ENCODE data around the gene SH2D3A. TPM values are rescaled to one million over a fixed set of nuclear protein-coding genes. Genes with fewer than 3 reads are reported as not detected.

Gene SH2D3A
- total and polyA plus RNA-seq, 2 experiments from 2014 or later, result 20.7 to 38.4 TPM

DNA sequence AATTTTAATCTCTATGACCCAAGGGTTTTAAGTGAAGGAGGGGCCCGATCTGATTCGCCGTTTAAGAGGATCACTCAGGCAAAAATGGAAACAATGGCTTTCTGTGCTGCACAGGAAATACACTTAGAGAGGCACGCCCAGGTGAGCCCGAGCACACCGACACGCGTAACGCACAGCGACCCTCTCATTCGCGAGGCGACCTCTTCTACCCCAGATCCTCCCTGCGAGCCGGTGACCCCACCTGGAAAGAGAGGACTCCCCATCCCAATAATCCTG is 216 bp downstream of the SH2D3A start (continued):
- TF ChIP-seq, protein P1, sequence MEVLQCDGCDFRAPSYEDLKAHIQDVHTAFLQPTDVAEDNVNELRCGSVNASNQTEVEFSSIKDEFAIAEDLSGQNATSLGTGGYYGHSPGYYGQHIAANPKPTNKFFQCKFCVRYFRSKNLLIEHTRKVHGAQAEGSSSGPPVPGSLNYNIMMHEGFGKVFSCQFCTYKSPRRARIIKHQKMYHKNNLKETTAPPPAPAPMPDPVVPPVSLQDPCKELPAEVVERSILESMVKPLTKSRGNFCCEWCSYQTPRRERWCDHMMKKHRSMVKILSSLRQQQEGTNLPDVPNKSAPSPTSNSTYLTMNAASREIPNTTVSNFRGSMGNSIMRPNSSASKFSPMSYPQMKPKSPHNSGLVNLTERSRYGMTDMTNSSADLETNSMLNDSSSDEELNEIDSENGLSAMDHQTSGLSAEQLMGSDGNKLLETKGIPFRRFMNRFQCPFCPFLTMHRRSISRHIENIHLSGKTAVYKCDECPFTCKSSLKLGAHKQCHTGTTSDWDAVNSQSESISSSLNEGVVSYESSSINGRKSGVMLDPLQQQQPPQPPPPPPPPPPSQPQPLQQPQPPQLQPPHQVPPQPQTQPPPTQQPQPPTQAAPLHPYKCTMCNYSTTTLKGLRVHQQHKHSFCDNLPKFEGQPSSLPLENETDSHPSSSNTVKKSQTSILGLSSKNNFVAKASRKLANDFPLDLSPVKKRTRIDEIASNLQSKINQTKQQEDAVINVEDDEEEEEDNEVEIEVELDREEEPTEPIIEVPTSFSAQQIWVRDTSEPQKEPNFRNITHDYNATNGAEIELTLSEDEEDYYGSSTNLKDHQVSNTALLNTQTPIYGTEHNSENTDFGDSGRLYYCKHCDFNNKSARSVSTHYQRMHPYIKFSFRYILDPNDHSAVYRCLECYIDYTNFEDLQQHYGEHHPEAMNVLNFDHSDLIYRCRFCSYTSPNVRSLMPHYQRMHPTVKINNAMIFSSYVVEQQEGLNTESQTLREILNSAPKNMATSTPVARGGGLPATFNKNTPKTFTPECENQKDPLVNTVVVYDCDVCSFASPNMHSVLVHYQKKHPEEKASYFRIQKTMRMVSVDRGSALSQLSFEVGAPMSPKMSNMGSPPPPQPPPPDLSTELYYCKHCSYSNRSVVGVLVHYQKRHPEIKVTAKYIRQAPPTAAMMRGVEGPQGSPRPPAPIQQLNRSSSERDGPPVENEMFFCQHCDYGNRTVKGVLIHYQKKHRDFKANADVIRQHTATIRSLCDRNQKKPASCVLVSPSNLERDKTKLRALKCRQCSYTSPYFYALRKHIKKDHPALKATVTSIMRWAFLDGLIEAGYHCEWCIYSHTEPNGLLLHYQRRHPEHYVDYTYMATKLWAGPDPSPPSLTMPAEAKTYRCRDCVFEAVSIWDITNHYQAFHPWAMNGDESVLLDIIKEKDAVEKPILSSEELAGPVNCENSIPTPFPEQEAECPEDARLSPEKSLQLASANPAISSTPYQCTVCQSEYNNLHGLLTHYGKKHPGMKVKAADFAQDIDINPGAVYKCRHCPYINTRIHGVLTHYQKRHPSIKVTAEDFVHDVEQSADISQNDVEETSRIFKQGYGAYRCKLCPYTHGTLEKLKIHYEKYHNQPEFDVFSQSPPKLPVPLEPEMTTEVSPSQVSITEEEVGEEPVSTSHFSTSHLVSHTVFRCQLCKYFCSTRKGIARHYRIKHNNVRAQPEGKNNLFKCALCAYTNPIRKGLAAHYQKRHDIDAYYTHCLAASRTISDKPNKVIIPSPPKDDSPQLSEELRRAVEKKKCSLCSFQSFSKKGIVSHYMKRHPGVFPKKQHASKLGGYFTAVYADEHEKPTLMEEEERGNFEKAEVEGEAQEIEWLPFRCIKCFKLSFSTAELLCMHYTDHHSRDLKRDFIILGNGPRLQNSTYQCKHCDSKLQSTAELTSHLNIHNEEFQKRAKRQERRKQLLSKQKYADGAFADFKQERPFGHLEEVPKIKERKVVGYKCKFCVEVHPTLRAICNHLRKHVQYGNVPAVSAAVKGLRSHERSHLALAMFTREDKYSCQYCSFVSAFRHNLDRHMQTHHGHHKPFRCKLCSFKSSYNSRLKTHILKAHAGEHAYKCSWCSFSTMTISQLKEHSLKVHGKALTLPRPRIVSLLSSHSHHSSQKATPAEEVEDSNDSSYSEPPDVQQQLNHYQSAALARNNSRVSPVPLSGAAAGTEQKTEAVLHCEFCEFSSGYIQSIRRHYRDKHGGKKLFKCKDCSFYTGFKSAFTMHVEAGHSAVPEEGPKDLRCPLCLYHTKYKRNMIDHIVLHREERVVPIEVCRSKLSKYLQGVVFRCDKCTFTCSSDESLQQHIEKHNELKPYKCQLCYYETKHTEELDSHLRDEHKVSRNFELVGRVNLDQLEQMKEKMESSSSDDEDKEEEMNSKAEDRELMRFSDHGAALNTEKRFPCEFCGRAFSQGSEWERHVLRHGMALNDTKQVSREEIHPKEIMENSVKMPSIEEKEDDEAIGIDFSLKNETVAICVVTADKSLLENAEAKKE (CRISPR knock-in tag; IDR thresholded peaks at IDR 0.05), result no peak
- no peak for TF ChIP-seq STAT1 (IDR thresholded peaks at IDR 0.05; ENCODE audit: unreplicated experiment)

DNA sequence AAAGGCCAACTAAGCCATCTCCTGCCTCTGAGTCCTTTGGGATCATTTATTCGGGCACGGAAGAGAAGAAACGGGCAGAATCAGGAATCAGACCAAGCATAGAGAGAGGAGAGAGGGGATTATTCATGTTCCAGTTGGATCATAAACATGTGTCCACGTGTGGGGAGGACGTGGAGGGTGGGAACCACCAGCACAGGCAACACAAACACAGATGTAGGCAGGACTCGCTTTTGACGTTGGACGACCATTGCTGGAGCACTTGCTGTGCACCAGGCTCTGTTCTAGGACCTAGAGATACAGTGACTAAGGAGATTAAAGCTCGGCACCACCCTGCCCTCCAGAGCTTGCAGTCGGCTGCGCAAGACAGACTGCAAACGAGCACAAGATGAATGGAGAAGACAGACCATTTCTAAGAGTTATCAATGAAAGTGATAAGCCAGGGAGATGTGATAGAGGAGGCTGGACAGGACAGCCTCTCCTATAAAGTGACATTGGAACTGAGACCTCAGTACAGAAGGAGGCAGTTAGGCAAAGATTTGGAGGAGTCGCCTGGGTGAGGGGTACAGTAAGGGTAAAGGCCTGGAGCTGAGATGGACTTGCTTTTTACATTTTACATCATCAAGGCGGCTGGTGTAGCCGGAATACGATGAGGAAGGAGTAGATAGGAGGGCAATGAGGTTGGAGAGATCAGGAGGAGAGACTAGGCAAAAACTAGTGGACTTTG is 716 bp downstream of the SH2D3A start:
- H3K4me3 Mint-ChIP-seq, result peak overlapping the region; percentile 80
- H2AFZ ChIP-seq, result no peak overlapping the region
- TF ChIP-seq STAT1 (IDR thresholded peaks at IDR 0.05; ENCODE audit: unreplicated experiment), result no peak
- no peak for TF ChIP-seq NANOG (IDR thresholded peaks at IDR 0.05; ENCODE audit: borderline replicate concordance)
- TF ChIP-seq EZH2phosphoT487 (IDR thresholded peaks at IDR 0.05; ENCODE audit: unreplicated experiment), result no peak
- TF ChIP-seq, protein P2, sequence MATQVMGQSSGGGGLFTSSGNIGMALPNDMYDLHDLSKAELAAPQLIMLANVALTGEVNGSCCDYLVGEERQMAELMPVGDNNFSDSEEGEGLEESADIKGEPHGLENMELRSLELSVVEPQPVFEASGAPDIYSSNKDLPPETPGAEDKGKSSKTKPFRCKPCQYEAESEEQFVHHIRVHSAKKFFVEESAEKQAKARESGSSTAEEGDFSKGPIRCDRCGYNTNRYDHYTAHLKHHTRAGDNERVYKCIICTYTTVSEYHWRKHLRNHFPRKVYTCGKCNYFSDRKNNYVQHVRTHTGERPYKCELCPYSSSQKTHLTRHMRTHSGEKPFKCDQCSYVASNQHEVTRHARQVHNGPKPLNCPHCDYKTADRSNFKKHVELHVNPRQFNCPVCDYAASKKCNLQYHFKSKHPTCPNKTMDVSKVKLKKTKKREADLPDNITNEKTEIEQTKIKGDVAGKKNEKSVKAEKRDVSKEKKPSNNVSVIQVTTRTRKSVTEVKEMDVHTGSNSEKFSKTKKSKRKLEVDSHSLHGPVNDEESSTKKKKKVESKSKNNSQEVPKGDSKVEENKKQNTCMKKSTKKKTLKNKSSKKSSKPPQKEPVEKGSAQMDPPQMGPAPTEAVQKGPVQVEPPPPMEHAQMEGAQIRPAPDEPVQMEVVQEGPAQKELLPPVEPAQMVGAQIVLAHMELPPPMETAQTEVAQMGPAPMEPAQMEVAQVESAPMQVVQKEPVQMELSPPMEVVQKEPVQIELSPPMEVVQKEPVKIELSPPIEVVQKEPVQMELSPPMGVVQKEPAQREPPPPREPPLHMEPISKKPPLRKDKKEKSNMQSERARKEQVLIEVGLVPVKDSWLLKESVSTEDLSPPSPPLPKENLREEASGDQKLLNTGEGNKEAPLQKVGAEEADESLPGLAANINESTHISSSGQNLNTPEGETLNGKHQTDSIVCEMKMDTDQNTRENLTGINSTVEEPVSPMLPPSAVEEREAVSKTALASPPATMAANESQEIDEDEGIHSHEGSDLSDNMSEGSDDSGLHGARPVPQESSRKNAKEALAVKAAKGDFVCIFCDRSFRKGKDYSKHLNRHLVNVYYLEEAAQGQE (IDR thresholded peaks at IDR 0.05; ENCODE audit: unreplicated experiment), result no peak
- no peak for TF ChIP-seq EZH2 (IDR thresholded peaks at IDR 0.05; ENCODE audit: low read depth, unreplicated experiment)
- no peak for TF ChIP-seq ZNF331 (CRISPR knock-in tag; IDR thresholded peaks at IDR 0.05; ENCODE audit: low read depth)
- TF ChIP-seq, protein P3, sequence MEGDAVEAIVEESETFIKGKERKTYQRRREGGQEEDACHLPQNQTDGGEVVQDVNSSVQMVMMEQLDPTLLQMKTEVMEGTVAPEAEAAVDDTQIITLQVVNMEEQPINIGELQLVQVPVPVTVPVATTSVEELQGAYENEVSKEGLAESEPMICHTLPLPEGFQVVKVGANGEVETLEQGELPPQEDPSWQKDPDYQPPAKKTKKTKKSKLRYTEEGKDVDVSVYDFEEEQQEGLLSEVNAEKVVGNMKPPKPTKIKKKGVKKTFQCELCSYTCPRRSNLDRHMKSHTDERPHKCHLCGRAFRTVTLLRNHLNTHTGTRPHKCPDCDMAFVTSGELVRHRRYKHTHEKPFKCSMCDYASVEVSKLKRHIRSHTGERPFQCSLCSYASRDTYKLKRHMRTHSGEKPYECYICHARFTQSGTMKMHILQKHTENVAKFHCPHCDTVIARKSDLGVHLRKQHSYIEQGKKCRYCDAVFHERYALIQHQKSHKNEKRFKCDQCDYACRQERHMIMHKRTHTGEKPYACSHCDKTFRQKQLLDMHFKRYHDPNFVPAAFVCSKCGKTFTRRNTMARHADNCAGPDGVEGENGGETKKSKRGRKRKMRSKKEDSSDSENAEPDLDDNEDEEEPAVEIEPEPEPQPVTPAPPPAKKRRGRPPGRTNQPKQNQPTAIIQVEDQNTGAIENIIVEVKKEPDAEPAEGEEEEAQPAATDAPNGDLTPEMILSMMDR (conservative IDR thresholded peaks at IDR 0.05; ENCODE audit: low read depth in 2 of 2), result no peak
- TF ChIP-seq POLR2AphosphoS5 (IDR thresholded peaks at IDR 0.05; ENCODE audit: low read depth), result no peak
- TF ChIP-seq CREB1 (CRISPR knock-in tag; IDR thresholded peaks at IDR 0.05; ENCODE audit: low read depth), result no peak
- TF ChIP-seq JUNB (IDR thresholded peaks at IDR 0.05; ENCODE audit: unreplicated experiment), result no peak

More for the DNA sequence above, 716 bp downstream of the SH2D3A start:
- Histone ChIP-seq H3K27me3 (ENCODE audit: insufficient read depth) (no peaks in the 10 kb centered on the region), H3K4me2 (peak overlapping the region; percentile 99), H3K9me2 (ENCODE audit: insufficient read depth) (no peaks in the 10 kb centered on the region), H3K27ac (ENCODE audit: low read depth) (peak overlapping the region; percentile 94), H3K4me1 (ENCODE audit: insufficient read depth) (peaks cover 5% of the 10 kb centered on the region; the same call in 1 of the 2 replicates), H3K4me3 (peak overlapping the region; percentile 91), H3F3A (replicated peaks; ENCODE audit: low read depth) (peaks cover 6% of the 10 kb centered on the region; the same call in 1 of the 2 replicates), H3K79me2 (replicated peaks; ENCODE audit: insufficient read depth) (peaks cover 23% of the 10 kb centered on the region), H3K36me3 (ENCODE audit: insufficient read depth) (peaks cover 2% of the 10 kb centered on the region; the same call in 1 of the 2 replicates), H4K20me1 (replicated peaks; ENCODE audit: insufficient read depth) (peaks cover 4% of the 10 kb centered on the region; the same call in 1 of the 2 replicates)
- H3K4me1 Mint-ChIP-seq, result peaks cover 15% of the 10 kb centered on the region; the same call in 2 of the 3 replicates
- H3K27ac Mint-ChIP-seq, result peak overlapping the region; percentile 93
- peaks cover 10% of the 10 kb centered on the region for H3K27me3 Mint-ChIP-seq (ENCODE audit: insufficient read depth, low read depth, poor library complexity)
- peaks cover 16% of the 10 kb centered on the region for H3K36me3 Mint-ChIP-seq (ENCODE audit: low read depth)
- DNase-seq (ENCODE audit: low spot score) (no peak), ATAC-seq (no peak)
- peaks cover 12% of the 10 kb centered on the region for H3K9me3 Mint-ChIP-seq

Data from GM23338 (cell line).